GM12891 (cell line): ENCODE measurements around the gene ADCY5.

Experiments
- DNase-seq: peaks from one replicate; pipeline ENCODE4 v3.0.0; 2011; ENCODE audit warnings: low spot score; ENCODE audit not compliant: insufficient read length
- FAIRE-seq: peaks from 2 replicates; lab custom pipeline; 2011; peaks lifted over from hg19 to GRCh38; lab: Jason Lieb, UNC
- PAX5 ChIP-seq: IDR thresholded peaks from 2 replicates; pipeline ENCODE4 v1.6.1; 2011; ENCODE audit warnings: low read length, moderate library complexity, mild to moderate bottlenecking; ENCODE audit not compliant: insufficient read depth, severe bottlenecking
- POLR2A ChIP-seq: IDR thresholded peaks from 2 replicates; pipeline ENCODE4 v1.6.1; 2011; ENCODE audit warnings: low read depth, low read length, control low read depth
- POLR2AphosphoS5 ChIP-seq: IDR thresholded peaks from 2 replicates; pipeline ENCODE4 v1.6.1; 2011; ENCODE audit warnings: low read depth, low read length, control low read depth
- POU2F2 ChIP-seq: IDR thresholded peaks from 2 replicates; pipeline ENCODE4 v1.6.1; 2011; ENCODE audit warnings: low read depth, mild to moderate bottlenecking, control low read depth, low read length, moderate library complexity
- SPI1 ChIP-seq: IDR thresholded peaks from 2 replicates; pipeline ENCODE4 v1.6.1; 2011; ENCODE audit warnings: low read depth, low read length, control low read depth
- TAF1 ChIP-seq: IDR thresholded peaks from 2 replicates; pipeline ENCODE4 v1.6.1; 2011; ENCODE audit warnings: low read depth, low read length, control low read depth

ADCY5 gene

GRCh38 chr3:123314359-123315270 lies 134.3 kb downstream of the ADCY5 start:
- DNase-seq (no peak), FAIRE-seq (no peak)
- TF ChIP-seq TAF1, result no peak
- no peak for TF ChIP-seq POLR2A
- no peak for TF ChIP-seq POU2F2
- TF ChIP-seq SPI1, result no peak
- TF ChIP-seq PAX5, result no peak
- TF ChIP-seq POLR2AphosphoS5, result no peak

- no peak for TF ChIP-seq SPI1
- no peak for TF ChIP-seq POLR2A
- no peak for TF ChIP-seq TAF1
- no peak for TF ChIP-seq PAX5
- FAIRE-seq (no peak), DNase-seq (no peak)
These were observed 135.0 kb downstream of the ADCY5 start for GRCh38 chr3:123313889-123314288.

GRCh38 chr3:123312331-123313265 lies 136.3 kb downstream of the ADCY5 start:
- no peak for FAIRE-seq
- TF ChIP-seq POU2F2, result no peak
- no peak for TF ChIP-seq POLR2A
- no peak for TF ChIP-seq TAF1
- no peak for TF ChIP-seq SPI1
- TF ChIP-seq PAX5, result no peak
- no peak for TF ChIP-seq POLR2AphosphoS5

GRCh38 chr3:123311201-123311600 lies 137.7 kb downstream of the ADCY5 start:
- no peak for TF ChIP-seq TAF1
- no peak for TF ChIP-seq PAX5
- no peak for TF ChIP-seq POLR2A
- no peak for TF ChIP-seq POU2F2
- no peak for TF ChIP-seq SPI1
- no peak for TF ChIP-seq POLR2AphosphoS5
- no peak for FAIRE-seq
- DNase-seq, result no peak

More at GRCh38 chr3:123312331-123313265, 136.3 kb downstream of the ADCY5 start:
- no peak for DNase-seq

- no peak for DNase-seq
- TF ChIP-seq SPI1 (no peak), PAX5 (no peak), POLR2A (no peak), POLR2AphosphoS5 (no peak), TAF1 (no peak), POU2F2 (no peak)
- no peak for FAIRE-seq
These were observed 138.1 kb downstream of the ADCY5 start for GRCh38 chr3:123310741-123311140.

GRCh38 chr3:123310186-123310585 lies 138.7 kb downstream of the ADCY5 start:
- TF ChIP-seq POLR2AphosphoS5, result no peak
- TF ChIP-seq POU2F2, result no peak
- TF ChIP-seq POLR2A, result no peak
- no peak for TF ChIP-seq TAF1
- no peak for TF ChIP-seq SPI1
- no peak for TF ChIP-seq PAX5
- DNase-seq (no peak), FAIRE-seq (no peak)

GRCh38 chr3:123307064-123307463 lies 141.8 kb downstream of the ADCY5 start:
- DNase-seq (no peak), FAIRE-seq (no peak)
- no peak for TF ChIP-seq POLR2A
- TF ChIP-seq SPI1, result no peak
- no peak for TF ChIP-seq POU2F2
- no peak for TF ChIP-seq TAF1
- TF ChIP-seq POLR2AphosphoS5, result no peak
- TF ChIP-seq PAX5, result no peak

- TF ChIP-seq POLR2AphosphoS5 (no peak), PAX5 (no peak), POU2F2 (no peak), SPI1 (no peak), POLR2A (no peak), TAF1 (no peak)
- no peak for FAIRE-seq
- no peak for DNase-seq
These were observed 143.7 kb downstream of the ADCY5 start for GRCh38 chr3:123305192-123305591.
